Measurements from ENCODE around the gene NRXN3.

- TF ChIP-seq CTCF (IDR thresholded peaks at IDR 0.05; ENCODE audit: low read length) = no peak
- no peak for TF ChIP-seq EZH2 (IDR thresholded peaks at IDR 0.05; ENCODE audit: borderline replicate concordance, low read length)
Measured at GRCh38 chr14:78664841-78665240, 494.7 kb downstream of the NRXN3 start.

Measured in OCI-LY1 (cell line).